NCI-H1417 (cell line): ENCODE results near the gene GAS5.
A peak's percentile ranks its signal among the peaks of the same experiment; 100 is the strongest.
"Not testable (repeated sequence)": the region's sequence is repeated elsewhere in the genome, so short reads cannot be mapped to it uniquely, and the experiment has no call there.

Experiments
- DNase-seq, 3 experiments: peaks; one replicate each; lab custom pipeline; 2025; lab: John Stamatoyannopoulos, UW

The GAS5 gene

GRCh38 chr1:173867753-173868265 lies at the start of gene GAS5:
TSS of gene GAS5 (minus strand) at chr1:173867989.
- DNase-seq: peak; percentile 99 to 100 (median 100)

- no peak for DNase-seq
These were observed 49.4 kb upstream of the GAS5 start, which contains the start of gene SERPINC1 for GRCh38 chr1:173917149-173917548. TSS of gene SERPINC1 (minus strand) at chr1:173917327. CDS start at chr1:173917259, 68 bp downstream.

GRCh38 chr1:173916667-173917066 lies 48.9 kb upstream of the GAS5 start:
- DNase-seq: no peak

- no peak for DNase-seq
These were observed 47.8 kb upstream of the GAS5 start for GRCh38 chr1:173915596-173915995.

- peak in 1 of 3 experiments; percentile 45 for DNase-seq
These were observed 46.6 kb upstream of the GAS5 start for GRCh38 chr1:173914366-173914871.

- DNase-seq: no peak
These were observed 45.3 kb upstream of the GAS5 start for GRCh38 chr1:173913111-173913510.

GRCh38 chr1:173903827-173904531 lies 36.2 kb upstream of the GAS5 start:
- no peak for DNase-seq

- DNase-seq: no peak
These were observed 33.2 kb upstream of the GAS5 start for GRCh38 chr1:173900992-173901391.

- DNase-seq: no peak
These were observed 32.6 kb upstream of the GAS5 start for GRCh38 chr1:173900427-173900826.

- no peak for DNase-seq
These were observed 26.4 kb upstream of the GAS5 start for GRCh38 chr1:173894189-173894588.

GRCh38 chr1:173893611-173894010 lies 25.8 kb upstream of the GAS5 start:
- no peak for DNase-seq

GRCh38 chr1:173889885-173890284 lies 22.1 kb upstream of the GAS5 start:
- DNase-seq: no peak

GRCh38 chr1:173888749-173889148 lies 21.0 kb upstream of the GAS5 start:
- no peak for DNase-seq

GRCh38 chr1:173887627-173888026 lies 19.8 kb upstream of the GAS5 start:
- no peak for DNase-seq

- no peak for DNase-seq
These were observed 19.2 kb upstream of the GAS5 start for GRCh38 chr1:173886746-173887611.

GRCh38 chr1:173884701-173885100 lies 16.9 kb upstream of the GAS5 start:
- no peak for DNase-seq

- DNase-seq: not testable (repeated sequence)
These were observed 13.3 kb upstream of the GAS5 start for GRCh38 chr1:173881117-173881516.

GRCh38 chr1:173878251-173878650 lies 10.5 kb upstream of the GAS5 start:
- DNase-seq: no peak

- no peak for DNase-seq
These were observed 8.9 kb upstream of the GAS5 start for GRCh38 chr1:173876732-173877131.

- DNase-seq: no peak
These were observed 3.7 kb upstream of the GAS5 start for GRCh38 chr1:173871500-173871899.

GRCh38 chr1:173871091-173871490 lies 3.3 kb upstream of the GAS5 start:
- DNase-seq: no peak

- DNase-seq: no peak
These were observed 2.7 kb upstream of the GAS5 start for GRCh38 chr1:173870252-173871075.
